Stimulated activated CD4-positive, alpha-beta T cell treated with anti-CD3 and anti-CD28 coated beads, TNF-alpha, amount 100 ng/mL, for 48 hours (primary cell): ENCODE measurements around the gene HEATR5A.
"Not testable (repeated sequence)": the region's sequence is repeated elsewhere in the genome, so short reads cannot be mapped to it uniquely, and the experiment has no call there.

Experiments
- DNase-seq, 3 donors: peaks; one replicate each; pipeline ENCODE4 v3.0.0-alpha.2; 2020; ENCODE audit warnings: low read depth in 3 of 3

HEATR5A gene

DNA sequence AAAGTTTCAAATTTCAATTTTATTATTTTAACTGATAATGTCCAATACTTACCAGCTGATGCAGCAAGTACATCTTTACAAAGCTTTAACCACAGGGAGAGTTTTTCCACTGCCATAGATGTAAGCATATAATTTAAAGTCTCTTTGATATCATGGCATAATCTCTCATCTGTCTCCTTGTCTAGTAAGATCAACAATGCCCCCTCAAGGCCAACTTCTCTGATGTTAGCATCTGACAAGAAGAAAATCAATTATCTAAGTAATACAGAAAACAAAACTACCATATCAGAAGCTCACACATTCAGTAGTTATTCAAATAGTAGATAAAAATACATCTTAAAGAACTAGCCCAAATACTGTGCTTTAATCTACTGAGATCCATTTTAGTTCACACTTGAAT is 94.2 kb downstream of the HEATR5A start:
- DNase-seq, result peak in 1 of 3 donors; percentile 1

DNA sequence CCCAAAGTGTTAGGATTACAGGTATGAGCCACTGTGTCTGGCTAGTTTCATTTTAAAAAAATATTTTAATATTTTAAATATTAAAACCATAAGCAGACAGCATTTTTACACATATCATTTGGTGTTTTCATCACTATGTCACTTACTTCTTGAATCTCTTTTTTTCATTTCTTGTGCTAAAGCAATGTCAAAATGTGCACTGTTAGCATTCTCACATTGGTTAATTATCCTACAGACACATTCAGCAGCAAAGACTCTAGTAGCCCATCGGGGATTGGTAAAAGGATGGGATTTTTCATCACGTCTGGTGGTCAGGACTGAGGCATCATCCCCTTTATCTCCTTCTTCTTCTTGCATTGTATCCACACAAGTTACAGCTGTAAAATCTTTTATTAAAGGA is 96.9 kb downstream of the HEATR5A start:
- DNase-seq, result no peak

DNA sequence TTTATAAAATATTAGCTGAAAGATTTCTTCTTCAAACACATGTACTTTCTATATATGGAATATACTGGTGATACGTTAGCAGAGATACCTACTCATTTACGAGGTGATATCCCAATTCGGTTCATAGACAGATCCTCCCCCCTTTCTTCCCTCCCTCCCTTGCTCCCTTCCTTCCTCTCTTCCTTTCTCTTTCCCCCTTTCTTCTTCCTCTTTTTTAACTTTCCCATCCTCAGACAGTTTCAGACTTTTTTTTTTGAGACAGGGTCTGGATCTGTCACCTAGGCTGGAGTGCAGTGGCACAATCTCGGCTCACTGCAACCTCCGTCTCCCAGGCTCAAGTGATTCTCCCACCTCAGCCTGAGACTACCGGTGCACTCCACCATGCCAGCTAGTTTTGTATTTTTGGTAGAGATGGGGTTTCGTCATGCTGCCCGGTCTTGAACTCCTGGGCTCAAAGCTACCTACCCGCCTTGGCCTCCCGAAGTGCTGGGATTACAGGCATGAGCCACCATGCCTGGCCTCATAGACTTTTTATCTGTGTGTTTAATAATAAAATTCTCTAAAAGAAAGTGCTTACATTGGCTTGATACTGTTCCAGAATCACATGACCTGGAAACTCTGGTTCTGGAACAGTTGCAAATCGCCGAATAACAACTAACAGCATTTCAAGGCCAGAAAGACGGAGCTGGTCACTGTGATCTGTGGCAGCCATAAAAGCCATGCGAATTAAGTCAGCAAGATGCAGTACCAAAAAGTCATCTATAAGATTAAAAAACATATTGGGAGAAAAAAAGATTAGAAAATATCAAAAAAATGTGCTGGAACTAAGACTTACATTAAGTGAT is 99.2 kb downstream of the HEATR5A start:
- no peak for DNase-seq

DNA sequence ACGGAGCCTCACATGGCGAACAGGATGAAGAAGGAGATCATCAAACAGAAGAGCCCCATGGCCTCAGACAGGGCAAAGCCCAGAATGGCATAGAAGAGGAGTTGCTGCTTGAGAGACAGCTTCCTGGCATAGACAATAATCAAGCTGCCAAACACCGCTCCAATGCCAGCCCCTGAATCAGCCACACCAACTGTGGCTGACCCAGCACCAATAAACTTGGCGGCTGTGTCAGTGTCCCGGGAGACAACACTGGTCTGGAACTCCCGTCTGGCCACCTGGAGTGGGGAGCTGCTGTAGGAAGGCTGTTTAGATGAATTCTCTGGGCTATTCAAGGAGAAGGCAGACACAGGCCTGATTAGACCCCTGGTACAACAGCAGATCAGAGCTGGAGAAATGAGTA is 100.1 kb downstream of the HEATR5A start:
- DNase-seq, result no peak

DNA sequence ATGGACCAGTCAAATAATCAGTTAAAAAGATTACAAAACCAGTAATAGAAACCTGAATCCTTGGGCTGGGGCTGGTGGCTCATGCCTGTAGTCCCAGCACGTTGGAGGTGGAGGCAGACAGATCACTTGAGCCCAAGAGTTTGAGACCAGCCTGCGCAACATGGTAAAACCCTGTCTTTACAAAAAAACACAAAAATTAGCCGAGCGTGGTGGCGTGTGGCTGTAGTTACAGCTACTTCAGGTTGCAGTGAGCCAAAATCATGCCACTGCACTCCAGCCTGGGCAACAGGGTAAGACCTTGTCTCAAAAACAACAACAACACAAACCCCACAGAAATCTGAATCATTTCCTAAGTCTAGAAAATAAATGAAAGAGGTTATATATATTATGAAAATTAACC is 100.6 kb downstream of the HEATR5A start:
- no peak for DNase-seq

DNA sequence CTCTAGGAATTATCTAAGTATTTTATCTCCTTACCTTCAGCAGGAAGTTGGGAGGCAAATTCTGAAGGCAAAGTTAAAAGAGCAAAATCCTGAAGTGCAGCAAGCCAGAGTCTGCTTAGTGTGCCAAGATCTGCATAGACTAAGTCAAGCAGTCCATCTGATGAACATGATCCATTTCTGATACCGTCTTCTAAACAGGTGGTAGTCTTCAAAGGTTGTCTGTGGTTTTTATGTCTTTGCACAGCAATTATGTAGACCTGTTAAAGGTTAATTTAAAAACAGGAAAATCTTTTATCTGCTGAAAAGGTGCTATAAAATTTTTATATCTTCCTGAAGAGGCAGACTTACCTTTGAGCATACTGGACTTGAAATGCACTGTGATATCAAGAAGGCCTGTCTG is 107.4 kb downstream of the HEATR5A start:
- DNase-seq, result no peak

DNA sequence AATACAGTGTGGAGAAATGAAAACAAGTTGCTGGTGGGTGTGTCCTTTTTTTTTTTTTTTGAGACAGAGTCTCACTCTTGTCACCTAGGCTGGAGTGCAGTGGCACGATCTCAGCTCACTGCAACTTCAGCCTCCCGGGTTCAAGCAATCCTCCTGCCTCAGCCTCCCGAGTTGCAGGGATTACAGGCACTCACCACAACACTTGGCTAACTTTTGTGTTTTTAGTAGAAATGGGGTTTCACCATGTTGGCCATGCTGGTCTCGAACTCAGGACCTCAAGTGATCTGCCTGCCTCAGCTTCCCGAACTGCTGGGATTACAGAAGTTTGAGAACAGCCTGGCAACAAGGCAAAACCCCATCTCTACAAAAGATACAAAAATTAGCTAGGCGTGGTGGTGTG is 108.0 kb downstream of the HEATR5A start:
- not testable (repeated sequence) for DNase-seq

DNA sequence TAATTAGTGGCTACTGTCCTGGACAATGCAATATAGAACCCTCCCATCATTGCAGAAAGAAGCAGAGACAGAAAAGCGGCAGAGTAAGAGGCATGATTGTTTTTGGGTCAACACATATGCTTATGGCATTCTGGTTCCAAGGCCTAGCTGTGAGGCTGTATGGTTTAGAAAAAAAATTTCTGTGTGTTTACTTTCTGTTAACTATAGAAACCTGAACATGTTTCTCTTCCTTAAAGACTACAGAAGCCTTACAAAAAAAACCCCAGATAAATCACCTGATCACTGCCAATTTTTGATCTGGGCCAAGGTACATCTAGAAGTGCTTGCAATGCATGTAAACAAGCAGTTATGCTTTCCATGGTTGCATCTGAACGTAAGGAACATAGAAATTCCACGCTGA is 112.7 kb downstream of the HEATR5A start:
- DNase-seq, result no peak

DNA sequence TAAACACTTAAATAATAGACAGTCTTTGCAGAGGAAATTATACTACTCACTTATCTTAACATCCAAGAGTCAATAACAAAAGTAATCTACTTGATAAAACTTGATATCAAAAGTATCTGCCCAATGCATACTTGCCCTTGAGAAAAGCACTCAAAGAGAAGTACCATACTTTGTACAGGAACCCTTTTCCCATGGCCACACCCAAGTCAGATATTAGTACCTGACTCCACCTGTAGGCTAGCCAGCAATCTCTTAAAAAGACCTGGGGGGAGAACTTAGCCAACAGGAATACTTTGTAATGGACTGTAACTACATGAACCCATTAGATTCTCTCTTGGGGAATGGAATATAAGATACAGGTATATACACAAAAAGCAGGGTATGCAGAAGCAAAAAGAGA is 113.2 kb downstream of the HEATR5A start:
- no peak for DNase-seq

DNA sequence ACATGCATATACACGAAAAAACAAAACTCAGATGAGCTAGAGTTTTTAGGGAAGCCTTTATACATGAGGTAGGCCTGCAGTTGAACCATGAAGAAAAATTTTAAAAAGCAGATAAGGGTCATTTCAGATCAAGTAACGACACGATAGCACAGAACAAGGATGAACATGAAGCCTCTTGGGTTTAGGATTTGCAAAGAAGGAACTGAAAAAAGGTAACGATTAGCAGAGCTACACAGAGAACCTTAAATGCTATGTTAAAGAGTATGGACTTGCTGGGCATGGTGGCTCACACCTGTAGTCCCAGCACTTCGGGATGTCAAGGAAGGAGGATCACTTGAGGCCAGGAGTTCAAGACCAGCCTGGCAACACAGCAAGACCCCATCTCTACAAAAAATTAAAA is 116.7 kb downstream of the HEATR5A start:
- DNase-seq, result no peak

DNA sequence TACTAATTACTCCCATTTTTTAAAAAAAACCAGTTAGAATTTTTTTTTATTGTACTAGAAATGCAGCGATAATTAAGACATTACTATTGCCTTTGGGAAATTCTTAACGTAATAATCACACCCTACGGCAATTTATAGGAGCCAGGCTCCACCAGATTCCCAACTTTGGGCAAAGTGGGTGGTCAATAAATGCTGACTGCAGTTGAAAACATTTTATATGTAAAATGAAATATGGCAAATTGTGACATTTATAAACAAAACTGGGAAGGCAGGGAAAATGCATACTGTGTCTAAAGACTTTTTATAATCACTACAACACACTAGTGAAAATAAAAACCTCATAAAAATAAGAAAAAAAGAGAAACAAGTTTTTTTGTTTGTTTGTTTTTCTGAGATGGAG is 119.5 kb downstream of the HEATR5A start:
- DNase-seq, result no peak

DNA sequence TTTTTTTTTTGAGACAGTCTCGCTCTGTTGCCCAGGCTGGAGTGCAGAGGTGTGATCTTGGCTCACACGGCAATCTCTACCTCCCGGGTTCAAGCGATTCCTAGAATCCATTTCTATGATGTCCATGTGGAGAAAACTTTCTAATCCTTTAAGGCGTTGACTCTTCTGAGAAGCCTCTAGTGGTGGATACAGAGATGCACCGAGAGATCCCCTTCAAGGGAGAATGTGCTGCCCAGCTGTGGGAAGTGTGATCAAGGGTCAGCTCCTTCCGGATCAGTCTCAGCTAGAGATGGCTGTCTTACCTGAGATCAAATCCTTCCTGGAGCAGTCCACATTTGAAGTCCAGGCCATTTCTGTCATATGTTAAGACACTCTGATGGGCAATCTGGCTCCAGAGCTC is 120.1 kb downstream of the HEATR5A start:
- no peak for DNase-seq

DNA sequence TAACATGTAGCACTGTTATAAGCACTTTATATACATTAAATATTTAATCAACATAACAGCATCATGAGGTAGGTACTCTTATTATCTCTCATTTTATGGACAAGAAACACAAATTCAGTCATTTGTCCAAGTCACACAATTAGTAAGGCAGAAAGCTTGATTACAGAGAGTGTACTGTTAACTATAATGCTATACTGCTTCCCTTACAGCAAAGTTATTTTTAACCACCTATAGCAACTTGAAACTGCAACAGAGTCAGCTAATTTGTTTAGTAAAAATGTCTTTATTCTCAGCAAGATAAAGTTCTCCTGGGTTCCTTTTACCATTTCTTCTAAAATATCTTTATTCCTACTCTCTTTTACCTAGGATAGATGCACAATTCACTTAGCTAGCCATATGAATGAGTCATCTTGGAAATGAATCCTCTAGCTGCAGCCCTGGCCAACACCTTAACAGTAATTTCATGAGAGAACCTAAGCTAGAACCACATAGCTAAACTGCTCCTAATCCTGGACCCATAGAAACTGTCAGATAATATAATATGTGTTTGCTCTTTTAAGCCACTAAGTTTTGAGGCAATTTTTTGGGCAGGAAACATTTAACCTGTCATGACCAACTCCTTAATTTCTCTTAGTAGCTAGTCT is 122.5 kb downstream of the HEATR5A start:
- no peak for DNase-seq

DNA sequence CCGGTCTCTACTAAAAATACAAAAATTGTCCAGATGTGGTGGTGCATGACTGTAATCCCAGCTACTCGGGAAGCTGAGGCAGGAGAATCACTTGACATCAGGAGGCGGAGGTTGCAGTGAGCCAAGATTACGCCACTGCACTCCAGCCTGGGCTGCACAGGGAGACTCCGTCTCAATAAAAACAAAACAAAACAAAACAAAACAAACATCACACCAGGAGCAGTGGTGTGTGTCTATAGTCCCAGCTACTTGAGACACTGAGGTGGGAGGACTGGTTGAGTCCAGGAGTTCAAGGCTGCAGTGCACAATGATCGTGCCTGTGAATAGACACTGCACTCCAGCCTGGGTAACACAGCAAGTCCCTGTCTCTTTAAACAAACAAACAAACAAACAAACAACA is 123.2 kb downstream of the HEATR5A start:
- DNase-seq, result no peak

DNA sequence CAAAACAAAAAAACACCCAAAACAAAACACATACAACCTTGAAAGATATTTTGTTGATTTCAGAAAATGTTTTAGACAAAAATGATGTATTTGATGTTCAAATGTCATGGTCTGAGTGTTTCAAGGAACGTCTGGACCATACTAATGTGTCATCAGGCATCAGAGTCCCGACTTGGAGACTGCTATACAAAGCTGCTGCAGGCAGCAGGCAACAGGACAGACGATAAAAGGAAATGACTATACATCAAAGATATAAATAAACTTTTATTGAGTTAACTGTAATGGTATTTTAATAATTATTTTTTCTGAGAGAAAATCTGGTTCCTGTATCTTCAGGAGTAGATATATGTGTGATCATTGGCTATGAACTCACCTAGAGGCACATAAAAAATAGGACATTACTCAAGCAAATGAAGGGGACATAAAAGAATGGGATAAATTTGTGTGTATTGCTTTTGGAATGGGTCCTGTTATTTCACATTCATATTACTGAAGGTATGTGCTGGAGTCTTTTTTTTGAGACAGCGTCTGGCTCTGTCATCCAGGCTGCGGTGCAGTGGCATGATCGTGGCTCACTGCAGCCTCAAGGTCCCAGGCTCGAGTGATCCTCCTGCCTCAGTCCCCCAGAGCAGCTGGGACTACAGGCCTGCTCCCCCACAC is 125.5 kb downstream of the HEATR5A start:
- DNase-seq, result no peak

DNA sequence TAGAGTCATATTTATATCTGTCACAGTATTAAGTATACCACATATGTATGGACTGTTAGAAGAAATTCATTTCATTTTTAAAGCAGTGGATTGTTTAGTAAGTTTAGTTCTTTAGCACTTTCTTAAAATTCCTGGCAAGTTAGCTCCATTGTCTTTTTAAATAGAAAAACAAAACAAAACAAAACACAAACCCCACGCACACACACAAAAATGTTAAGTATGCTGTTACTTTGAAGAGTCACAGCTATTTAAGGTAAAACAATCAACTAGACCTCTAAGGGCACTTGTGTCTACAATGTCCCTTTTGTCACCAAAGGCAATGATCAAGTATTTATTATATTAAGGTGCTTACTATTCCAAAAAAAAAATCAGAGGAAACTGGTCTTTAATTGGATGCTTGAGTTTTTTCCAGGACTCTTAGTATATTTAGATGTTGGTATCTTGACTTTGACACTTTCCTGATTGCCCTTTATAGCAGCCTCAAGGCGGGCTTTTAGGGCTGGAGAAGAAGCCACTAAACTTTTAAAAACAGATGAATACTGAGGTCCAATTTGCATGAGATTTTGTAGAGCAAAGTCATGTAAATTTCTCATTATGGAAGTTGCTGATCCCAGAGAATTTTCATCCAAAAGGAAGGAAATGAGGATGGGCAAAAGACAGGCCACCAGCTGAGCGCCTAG is 127.3 kb downstream of the HEATR5A start:
- DNase-seq, result no peak

DNA sequence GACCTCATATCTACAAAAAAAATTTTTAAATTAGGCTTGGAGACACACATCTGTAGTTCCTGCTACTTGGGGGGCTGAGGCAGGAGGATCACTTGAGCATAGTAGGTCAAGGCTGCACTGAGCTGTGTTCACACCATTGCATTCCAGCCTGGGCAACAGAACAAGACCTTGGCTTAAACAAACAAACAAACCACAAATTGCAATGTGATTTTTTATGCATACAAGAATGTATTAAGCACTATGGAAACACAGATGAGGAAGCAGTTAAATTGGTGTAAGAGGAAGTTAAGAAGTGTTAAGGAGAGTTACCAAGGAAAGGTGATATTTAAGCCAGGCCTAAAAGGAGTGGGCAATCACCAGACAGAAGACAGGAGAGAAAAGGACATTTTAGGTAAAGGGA is 129.1 kb downstream of the HEATR5A start:
- DNase-seq, result no peak

DNA sequence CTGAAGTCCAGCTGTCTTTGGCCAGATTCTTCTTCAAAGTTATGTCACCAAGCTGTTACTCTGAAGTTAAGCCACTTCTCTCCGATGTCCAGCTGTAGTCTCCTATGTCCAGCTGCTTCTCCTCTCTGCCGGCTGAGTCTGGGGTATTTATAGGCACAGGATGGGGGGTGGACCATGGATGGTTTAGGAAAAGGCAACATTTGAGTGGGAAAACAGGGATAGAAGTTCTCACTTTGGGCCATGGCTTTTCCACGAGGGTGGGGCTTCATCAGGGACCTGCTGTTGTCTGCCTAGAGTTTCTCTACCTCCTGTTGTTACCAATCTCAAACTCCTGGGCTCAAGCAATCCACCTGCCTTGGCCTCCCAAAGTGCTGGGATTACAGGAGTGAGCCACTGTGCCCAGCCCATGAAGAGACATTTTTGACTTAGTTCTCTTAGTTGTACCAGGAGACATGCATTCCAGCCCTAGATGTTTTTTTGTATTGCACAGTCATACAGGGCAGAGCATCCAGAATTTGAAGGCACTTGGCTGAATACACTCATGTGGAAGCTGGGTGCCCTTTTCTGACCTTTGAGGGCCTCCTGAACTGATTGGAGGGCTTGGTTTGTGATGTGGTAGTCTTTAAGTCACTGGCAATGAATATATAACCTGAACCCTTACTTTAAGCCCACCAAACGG is 132.9 kb downstream of the HEATR5A start:
- no peak for DNase-seq

DNA sequence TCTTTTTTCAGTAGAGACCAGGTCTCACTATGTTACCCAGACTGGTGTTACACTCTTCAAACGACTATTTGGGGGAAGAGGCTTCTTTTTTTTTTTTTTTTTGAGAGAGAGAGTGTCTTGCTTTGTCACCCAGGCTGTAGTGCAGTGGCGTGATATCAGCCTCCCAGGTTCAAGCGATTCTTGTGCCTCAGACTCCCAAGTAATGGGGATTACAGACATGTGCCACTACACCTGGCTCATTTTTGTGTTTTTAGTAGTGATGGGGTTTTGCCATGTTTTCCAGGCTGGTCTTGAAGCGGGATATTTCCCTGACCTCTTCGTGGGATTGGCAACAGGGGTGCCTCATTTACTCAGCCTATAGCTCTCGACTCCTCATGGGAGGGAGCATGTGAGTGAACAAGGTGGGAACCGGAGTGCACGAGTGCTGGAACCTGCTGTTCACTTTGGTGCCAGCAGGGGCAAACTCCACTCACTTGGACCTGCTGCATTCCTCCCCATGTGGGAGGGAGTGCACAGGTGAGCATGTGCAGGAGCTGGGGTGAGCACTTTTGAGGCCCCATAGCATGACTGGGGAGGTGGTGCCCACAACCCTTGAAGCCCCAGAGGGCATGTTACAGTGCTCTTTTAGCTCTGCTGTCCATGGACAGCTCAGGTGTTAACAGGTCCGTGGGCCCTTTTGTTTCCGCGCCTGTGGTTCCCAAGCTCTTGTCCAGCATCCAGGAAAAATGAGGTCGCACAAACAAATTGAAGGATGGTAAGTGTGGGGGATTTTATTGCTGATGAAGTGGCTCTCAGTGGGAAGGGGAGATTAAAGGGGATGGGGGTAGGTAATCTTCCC is 133.7 kb downstream of the HEATR5A start:
- no peak for DNase-seq

DNA sequence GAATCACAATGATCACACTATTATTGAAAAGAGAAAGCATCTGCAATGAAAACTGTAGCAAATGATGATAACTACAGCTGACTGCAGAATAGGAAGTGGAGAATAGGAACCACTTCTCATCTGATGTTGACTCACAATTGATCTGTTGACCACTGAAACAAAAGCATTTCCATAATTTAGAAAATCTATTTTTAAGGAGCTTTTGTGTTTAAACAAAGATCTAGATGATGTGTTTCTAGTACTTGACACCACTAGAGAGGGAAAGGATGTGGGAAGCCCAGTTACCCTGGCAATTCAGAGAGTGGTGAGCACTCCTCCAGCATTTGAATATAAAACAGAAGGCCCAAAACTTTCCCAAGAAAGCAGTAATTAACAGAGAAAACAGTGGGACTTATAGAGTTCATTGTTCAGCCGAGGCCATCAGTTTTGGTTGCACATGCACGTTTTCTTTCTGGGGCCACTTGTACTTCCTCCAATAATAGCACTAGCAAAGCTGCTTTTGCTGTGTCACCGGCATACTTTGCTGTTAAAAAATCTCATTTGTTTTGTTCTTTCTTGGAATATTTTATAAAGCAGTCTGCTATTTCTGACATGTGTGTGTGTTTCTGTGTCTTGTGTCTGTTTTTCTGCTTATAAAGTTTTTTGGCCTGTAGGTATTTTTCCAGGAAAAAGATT is 136.6 kb downstream of the HEATR5A start:
- DNase-seq, result no peak
